Keratinocyte (primary cell): ENCODE measurements around the gene NAALADL2.

Experiments used
- CTCF ChIP-seq, 3 experiments: IDR thresholded peaks in 1 of 3; conservative IDR thresholded peaks in 1 of 3; optimal IDR thresholded peaks in 1 of 3; 2 replicates in 2 of 3; 3 replicates in 1 of 3; pipeline versions ENCODE3 to v1.5.1; 2011; ENCODE audit warnings: low read length in 3 of 3, mild to moderate bottlenecking in 3 of 3, moderate library complexity in 2 of 3, control low read depth in 1 of 3, inconsistent platforms in 1 of 3; ENCODE audit not compliant: insufficient read depth in 2 of 3; ENCODE audit errors: extremely low read depth in 1 of 3
- EZH2 ChIP-seq: IDR thresholded peaks from one replicate; pipeline ENCODE4 v1.6.1; 2012; ENCODE audit warnings: inconsistent platforms, mild to moderate bottlenecking, low read length, moderate library complexity

GRCh38 chr3:175741951-175742350 lies 882.8 kb downstream of the NAALADL2 start:
- TF ChIP-seq CTCF (optimal IDR thresholded peaks at IDR 0.05 in 1 of 3, IDR thresholded peaks at IDR 0.05 in 1 of 3, conservative IDR thresholded peaks at IDR 0.05 in 1 of 3; ENCODE audit: extremely low read depth in 1 of 3, insufficient read depth in 2 of 3, low read length in 3 of 3) (no peak), EZH2 (no peak)
